GOT3 (cell line): ENCODE measurements around the gene TMEM163.

Experiments used
- DNase-seq: peaks from one replicate; lab custom pipeline; 2025; ENCODE audit warnings: mixed read lengths; lab: John Stamatoyannopoulos, UW

The TMEM163 gene

DNA sequence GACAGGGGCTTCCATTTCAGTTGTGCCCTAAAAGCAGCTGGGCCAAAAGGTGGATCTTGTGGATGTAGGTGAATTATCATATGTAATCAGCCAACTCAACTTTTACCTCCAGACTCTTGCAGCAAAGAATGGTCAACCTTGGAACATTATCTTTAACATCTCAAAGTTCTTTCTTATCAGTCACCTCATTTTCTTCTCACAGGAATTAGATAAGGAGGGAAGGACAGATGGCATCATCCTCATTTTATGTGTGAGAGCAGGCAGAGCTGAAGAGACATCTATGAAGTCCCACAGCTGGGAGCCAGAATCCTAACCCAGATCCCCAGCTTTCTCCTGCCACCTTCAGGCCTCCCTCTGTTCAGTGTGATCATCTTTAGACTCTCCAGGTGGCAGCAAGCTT, 282.9 kb downstream of the TMEM163 start:
- no peak for DNase-seq

DNA sequence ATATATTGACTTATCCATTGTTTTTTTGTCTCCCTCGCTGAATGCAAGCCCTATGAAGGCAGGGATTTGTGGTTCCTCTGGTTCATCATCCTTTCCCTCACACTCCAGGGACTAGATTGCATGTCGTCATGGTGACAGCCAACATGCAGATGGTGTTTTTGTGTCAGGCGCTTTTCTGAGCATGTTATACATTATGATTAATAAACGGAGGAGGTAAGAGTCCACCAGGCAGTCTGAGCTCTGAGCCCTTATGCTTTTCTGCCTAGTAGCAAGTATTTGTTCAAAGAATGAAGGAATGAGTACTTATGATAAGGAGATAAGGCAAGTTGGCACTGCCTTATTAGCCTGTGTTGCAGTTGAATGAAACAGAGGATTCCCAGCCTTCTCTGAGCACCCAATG, 283.3 kb downstream of the TMEM163 start:
- DNase-seq: no peak

DNA sequence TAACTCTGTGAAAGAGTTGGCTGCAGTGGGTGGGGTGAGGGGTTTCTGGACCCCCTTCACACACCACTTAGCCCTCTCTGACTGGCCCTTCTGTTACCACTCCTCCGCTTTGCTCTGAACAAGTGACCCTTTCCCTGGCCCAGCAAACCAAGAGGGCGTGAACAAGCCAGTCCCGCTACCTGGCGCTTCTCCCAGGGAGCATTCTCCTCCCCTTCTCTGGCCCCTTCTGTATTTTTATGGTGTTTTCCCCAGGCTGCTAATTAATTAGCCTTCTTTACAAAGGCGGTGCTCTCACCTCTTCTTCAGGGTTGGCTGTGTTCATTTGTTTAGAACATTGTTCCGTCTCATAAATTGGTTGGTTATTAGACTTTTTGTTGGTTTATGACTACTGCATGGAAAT, 284.8 kb downstream of the TMEM163 start:
- DNase-seq: no peak

DNA sequence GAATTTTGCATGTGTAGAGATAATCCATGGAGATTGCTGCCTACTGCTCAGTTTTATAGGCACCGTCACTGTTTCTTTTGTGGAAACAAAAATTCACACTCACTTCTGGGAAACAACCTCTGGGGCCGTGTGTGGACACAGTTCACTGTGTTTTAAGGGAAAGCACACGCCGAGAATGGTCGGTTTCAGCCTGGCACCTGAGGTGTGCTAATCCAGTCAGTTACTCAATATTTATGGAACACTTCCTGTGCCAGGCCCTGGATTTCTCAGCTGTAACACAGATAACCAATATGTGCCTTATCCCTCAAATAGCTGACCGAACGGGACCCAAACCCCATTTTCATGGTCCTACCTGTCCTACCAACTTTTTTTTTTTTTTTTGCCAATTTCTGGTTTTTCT, 285.3 kb downstream of the TMEM163 start:
- no peak for DNase-seq

DNA sequence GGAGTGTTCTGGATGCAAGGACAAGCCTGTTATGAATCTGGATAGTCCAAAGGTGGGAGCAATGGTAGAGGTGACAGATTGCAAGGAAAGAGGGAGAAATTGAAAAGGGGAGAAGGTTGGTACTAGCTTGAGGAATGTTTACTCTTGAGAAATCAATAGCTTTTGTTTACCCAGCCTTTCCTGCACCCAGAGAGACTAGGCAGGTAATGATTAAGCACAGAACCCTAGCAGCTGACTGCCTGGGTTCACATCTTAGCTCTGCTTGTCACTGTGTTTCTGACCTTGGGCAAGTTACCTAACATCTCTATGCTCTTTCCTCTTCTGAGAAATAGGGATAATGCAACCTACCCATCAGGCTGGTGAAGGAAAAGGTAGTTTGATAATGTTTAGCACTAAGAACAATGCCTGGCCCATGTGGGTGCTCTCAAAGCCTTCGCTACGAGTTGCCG, 286.3 kb downstream of the TMEM163 start:
- no peak for DNase-seq

DNA sequence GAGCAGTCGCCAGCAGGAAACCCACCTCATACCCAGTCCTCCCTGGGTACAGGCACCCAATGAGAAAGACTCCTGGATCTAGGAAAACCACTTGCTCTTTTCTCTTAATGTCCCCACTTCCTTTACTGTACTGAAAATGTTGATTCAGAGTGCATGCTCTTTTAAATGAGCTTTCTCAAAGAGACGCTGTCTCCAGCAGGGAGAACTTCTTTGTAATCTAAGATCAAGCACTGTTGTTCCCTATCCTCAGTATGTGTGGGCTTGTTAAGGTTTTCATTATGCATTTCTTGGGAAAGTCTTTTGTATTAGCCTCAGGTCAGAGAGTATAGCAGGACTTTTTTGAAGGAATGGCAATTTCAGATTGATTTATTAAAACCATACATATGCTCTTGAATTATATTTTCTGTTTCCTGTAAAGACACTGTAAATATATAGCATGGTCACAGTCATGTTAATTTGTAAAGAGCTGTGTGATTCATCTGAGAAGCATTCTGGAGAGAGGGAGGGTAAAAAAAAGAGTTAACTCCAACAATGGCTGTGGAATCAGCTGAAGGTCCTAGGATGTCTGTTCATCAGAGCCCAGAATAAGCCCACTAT, 286.9 kb downstream of the TMEM163 start:
- DNase-seq: no peak

DNA sequence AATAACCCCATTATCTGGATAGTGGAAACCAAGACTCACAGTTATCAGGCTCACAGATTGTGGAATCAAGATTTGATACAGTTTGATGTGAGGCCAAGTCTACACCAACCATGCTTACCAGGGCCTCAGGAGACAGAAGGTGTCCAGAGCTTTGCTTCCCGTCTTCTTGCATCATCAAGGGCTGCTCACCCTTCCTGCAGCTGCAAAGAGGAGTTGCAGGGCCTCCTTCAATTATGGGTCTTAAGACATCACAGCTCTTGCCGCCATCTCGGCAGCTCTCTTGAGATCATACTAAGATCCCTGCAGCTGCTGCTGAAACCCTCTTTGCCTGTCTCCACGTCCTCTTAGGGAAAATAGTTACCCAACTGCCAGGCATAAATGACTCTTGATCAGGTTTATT, 288.9 kb downstream of the TMEM163 start:
- DNase-seq: no peak

DNA sequence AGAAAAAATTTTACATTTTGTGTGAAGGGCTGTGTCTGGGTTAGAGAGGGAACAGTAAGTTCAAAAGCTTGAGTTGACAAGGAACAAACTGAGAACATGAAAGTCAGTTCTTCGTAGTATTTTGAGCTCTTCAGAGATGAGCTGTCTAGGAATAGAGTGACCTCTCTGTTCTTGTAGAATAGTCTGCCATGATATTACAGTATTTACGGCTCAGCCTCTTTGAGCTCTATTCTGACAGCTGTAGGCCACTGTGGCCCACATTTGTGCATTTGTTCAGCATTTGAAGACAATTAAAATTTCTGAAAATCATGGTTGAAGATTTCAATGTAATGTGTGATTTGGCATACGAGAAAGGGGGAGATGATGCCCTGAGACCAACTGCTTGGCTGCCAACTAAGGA, 292.1 kb downstream of the TMEM163 start:
- DNase-seq: no peak

DNA sequence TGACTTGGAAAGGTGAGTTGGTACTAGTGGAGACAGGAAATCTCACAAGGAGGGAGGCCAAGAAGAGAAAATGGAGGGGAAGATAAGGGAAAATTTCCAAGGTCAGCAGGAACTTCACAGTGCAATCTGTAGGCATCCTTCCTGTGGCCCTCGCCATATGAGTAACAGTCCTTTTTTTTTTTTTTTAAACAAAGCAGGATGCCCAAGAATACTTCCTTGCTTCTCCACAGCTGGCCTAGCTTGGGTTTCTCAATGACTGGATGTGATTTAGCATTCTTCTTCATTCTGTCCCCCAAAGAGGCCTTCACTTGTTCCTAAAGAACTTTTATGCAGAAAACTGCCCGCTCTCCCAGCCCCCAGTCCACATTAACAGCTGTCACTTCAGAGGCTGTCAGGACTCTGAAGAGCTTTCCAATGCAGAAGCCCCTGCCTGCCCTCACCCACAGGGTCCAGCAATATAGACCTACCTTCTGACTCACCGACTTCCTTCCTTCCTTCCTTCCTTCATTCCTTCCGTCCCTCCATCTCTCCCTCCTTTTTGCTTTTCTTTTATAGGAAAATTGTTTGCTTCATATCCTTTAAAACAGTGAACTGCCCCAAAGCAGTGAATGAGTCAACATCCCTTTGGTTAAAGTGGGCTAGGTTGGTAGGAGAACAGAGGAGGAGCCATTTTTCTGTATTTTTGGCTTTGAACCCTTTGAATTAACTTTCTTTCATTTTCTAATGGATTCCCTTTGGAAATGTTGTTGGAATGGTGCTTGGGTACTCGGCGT, 292.9 kb downstream of the TMEM163 start:
- no peak for DNase-seq

DNA sequence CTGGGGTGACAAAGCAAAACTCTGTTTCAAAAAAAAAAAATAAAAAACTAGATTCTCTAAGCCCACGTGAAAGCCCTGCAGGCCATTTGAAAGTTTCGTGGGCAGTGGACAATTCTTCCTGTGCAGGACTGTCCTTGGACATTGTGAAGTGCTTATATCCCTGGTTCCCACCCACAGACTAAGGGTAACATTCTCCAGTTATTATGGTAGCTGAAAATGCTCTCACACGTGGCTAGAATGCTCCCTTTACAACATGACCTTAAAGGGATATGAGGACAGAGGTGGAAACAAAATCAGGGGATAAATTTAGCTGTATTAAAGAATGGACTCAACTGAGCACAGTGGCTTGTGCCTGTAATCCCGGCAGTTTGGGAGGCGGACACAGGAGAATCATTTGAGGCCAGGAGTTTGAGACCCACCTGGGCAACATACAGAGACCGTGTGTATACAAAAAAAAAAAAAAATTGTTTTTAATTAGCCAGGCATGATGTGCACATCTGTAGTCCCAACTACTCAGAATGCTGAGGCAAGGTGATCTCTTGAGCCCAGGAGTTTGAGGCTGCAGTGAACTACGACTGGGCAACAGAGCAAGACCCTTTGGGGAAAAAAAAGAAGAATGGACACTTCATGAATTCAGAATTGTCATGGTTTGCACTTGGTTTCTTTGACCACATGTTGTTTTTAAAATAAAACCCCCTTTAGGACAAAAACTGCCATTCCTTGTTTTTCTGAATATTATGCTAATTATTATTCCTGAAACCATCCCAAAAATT, 297.1 kb downstream of the TMEM163 start:
- DNase-seq: no peak

DNA sequence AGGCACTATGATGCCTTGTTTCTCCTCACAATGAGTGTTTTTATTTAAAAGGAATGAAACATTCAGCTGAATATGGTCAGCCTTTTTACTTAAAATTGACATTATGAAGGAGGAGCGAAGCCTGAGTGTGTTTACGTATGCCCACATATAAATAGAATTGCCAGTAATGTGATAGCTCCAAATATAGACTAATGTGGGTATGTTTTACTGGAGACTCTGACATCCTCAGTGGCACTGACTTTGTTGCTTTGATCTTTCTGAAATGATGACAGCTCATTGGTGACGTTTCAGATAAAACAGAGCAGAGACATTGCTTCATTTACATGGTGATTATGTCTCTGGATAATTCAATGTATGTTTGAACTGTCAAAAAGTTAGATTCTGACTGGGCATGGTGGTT, 297.9 kb downstream of the TMEM163 start:
- no peak for DNase-seq

DNA sequence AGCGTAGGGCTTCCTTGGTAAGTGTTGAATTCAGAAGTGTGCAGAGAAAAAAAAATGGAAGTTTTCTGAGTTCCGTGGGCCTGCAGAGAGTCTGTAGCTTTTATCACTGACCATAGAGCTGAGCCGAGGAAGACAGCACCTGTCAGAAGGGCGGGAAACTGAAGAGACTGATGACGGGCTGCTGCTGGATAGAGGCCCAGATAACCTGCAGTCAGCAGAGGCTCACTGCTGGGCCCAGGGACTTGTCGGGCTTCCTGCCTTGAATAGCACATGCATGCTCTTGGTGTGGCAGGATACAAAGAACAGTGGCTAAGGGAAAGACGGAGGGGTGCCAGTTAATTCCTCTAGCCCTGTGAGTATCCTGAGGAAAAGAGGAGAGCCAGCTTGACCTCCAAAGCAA, 298.5 kb downstream of the TMEM163 start:
- no peak for DNase-seq

DNA sequence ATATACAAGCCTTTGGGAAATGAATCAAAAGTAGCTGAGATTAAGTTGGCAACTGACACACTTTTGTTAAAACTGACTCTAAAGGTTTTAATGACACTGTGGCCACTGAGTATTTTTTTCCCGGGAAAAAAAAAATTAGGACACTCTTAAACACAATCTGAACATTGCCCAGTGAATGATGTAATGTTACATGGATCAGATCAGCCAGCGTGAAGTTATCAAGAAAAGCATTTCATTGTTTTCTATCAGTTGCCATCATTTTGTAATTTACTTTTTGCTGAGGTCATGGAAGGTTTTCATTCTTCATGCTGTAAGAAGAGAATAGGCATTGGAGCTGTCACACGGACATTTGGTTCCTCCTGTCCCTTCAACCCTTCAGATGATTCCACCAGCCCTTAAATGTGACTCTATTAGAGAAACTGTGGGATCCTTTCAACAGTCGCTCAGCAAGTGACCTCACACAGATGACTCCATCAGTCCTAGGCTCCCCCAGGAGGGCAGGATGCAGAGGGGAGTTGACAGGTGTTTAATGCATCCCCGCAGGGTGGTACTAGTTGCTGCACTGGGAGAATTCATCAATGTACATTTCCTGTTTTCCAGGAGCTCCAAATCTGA, 300.7 kb downstream of the TMEM163 start:
- no peak for DNase-seq

DNA sequence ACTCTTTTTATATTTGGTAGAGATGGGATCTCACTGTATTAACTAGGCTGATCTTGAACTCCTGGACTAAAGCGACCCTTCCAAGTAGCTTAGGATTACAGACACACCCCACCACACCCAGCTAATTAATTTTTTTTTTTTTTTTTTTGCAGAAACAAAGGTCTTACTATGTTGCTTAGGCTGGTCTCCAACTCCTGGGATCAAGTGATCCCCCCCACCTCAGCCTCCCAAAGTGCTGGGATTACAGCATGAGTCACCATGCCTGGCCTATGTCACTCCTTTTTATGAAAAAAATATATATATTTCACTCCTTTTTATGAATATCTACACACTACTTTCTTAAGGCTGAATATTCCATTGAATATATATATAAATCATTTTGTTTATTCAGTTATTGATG, 302.2 kb downstream of the TMEM163 start:
- DNase-seq: no peak

DNA sequence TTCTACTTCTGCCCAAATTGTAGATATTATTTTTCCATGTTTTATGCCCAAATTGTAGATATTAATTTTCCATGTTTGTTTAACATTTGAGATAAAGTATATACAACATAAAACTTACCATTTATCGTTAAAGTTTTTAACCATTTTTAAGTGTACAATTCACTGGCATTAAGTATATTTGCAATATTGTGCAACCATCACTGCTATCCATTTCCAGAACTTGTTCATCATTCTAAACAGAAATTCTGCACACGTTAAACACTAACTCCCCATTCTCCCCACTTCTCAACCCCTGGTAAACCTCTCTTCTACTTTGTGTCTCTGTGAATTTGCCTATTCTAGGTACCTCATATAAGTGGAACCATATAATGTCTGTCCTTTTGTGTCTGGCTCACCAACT, 302.8 kb downstream of the TMEM163 start:
- no peak for DNase-seq

DNA sequence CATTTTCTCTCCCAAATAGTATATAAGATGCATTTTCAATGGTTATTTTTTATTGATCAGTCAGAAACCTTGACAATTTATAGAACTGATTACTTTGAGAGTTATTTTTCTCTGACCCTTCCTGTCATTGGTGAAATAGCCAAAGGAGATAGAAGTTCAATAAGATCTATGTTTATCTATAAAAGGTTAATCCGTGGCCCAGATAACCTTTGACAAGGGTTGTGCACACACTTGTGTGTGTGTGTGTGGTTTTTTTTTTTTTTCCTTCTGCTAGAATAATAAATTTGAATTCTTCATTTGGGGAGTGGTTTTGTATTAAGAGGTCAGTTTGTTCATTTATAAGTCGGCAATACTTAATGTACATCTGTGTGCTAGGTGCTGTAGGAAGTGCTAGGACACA, 304.9 kb downstream of the TMEM163 start:
- no peak for DNase-seq

DNA sequence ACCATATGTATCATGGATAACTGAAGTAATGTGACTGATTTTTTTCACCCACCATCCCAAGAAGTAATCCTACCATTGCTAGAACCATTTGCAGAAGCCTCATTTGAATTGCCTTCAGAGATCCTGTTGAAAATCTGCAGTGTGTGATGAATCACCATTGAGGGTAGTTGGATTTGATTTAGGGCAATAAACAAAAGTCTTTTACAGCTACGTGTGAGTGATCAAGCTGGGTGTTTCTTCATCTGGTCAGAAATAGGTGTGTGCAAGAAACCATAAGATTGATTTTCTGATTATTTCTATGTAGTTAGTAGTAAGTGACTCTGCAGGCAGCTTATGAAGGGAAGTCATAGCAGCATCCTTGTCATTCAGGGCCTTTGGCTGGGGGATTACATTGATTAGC, 305.4 kb downstream of the TMEM163 start:
- no peak for DNase-seq

DNA sequence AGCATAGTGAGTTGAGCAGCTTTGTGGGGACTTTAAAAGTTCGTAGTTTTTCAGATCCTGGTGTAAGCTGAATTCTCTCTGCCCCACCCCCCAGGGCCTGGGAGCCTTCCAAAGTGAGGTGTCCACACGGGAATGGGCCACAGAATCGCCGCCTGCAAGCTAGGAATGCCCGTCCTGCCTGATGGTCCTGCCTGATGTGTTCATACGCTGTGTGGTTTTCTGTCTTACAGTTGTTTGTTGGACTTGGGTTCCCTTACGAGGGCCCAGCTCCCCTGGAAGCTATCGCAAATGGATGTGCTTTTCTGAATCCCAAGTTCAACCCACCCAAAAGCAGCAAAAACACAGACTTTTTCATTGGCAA, 306.2 kb downstream of the TMEM163 start:
- no peak for DNase-seq

DNA sequence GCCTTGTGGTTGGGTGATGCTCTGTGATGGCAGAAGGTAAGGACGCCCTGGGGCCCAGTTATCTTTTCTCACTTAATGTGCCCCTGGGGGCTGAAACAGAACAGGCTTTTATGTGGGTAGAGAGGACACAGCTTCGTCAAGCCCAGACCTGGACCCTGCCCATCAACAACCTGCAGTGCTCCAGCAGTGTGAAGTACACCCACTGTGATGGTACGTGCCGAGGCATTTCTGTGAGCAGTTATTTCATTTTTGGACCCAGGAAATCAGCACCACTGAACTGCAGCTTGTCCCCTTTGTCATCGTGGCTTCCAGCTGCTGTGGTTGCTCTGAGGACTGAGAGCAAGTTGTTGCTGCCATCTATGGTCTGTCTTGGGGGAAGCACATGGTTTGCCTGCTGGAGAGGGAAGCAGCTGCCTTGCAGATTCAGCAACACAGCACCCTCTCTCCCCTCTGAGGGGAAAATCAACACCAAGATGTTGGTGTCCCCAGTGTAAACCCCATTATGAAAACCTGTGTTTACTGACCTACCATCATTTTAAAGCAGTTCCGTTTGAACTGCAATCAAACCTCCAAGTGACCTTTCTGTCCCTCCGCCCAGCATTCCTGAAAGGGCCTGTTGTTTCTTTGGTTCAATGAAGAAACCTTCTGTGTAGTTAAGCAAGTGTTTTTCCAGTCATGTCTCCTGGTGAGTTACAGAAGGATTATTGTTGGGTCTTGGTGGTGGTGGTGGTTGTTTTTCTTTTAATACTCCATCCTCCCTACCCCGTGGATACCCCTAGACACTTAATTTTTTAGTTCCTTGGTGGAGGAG, 306.8 kb downstream of the TMEM163 start:
- DNase-seq: no peak

DNA sequence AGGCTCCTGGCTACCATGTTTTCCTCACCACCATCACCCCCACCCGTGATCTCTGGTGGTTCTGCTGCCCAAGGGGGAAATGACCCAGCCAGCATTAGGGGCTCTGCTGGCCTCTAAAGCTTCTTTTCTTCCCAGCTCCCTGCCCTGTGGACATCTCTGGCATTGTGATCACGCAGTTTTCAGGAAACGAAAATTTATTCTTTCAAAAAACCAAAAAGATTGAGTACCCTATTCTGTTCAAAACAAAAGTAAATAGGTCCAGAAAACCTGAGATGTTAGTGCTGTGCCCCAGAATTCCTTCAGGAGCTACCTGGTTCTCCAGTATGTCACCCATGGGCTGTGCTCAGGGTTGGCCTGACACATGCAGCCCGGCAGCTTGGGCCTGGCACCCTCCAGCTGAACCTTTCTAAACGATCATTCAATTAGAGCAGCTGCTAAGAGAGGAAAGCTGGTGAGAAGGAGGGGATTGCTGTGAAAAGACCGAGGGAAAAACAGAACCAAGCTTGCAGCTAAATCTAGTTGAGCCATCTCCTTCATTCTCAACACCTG, 307.4 kb downstream of the TMEM163 start:
- DNase-seq: no peak

DNA sequence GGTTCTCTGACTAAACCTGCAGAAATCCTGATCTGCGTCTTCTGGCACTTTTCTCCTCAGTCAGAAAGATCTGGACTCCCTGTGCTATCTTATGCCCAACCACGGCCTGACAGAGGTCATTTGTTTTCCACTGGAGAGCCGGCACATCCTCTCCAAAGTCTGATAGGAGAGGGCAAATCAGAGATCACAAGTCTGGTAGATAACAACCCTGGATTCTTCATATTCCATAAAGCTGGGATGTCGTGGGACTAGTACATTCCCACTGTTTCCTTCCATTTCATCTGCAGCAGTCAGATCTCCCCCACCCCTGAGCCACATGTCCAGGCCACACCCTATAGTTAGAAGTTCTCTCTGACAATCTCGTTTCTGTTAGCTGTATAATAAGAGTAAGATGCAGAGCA, 308.0 kb downstream of the TMEM163 start:
- no peak for DNase-seq

DNA sequence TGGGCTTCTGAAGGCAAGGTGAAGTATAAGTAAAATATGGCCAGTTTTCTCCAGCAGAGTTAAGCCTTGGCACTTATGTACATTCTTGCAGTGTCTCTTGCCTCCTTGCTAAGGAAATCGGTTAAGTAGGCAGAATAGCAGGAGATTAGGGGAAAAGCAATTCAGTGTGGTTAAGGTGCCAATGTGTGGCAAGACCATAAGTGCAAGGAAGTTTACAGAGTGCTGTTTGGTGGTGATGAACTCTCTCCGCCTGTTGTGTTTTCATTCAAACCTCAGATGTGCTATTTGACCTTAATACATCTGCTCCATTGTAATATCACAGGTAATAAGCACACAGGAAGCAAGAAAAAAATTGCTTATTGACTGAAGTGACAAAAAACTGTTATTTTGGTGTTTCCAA, 308.8 kb downstream of the TMEM163 start:
- no peak for DNase-seq
